CD1c-positive myeloid dendritic cell (primary cell): ENCODE results near the gene ZNRD2.

Experiments
- DNase-seq: peaks from one replicate; pipeline ENCODE4 v3.0.0-alpha.2; 2016; ENCODE audit errors: extremely low spot score

ZNRD2 gene

DNA sequence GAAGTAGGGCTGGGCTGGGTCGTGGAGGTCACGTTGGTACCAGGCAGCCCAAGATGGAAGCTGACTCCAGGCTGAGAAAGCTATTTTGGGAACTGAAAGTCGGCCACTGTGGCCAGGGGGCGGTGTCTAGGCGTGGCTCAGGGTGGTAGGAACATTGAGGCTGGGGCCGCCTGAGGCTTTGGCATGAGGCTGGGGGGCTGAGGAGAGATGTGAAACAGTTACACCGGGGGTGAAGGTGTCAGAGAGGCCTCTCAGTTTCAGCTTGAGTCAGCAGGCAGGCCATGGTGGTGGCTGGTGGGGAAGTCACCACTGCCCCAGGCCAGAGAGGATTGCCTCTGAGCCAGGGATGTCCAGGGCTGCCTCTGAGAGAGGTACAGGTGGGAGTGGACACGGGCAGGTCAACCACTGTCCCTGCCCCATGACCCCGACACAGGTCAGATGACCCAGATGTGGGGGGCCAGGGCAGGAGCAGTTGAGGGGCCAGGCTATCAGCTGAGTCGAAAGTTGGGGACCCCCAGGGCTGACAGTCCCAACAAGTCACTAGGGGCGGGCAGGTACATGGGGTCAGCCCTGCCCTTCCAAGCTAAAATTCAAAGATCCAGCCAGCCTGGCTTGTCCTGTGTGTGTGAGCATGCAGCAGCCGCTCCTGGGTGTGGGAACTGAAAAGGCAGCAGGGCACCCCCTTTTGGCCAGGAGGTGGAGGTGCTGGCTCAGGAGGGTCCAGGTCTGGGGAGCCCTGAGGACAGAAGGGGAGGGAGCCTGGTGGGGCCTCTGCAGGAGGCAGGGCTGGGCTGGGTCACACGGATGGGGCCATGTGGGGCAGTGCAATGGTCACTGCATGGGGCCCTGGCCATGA, 18.1 kb downstream of the ZNRD2 start:
- peak; percentile 93 for DNase-seq

- no peak for DNase-seq
Measured at GRCh38 chr11:65589444-65590239, 19.4 kb downstream of the ZNRD2 start.

DNA sequence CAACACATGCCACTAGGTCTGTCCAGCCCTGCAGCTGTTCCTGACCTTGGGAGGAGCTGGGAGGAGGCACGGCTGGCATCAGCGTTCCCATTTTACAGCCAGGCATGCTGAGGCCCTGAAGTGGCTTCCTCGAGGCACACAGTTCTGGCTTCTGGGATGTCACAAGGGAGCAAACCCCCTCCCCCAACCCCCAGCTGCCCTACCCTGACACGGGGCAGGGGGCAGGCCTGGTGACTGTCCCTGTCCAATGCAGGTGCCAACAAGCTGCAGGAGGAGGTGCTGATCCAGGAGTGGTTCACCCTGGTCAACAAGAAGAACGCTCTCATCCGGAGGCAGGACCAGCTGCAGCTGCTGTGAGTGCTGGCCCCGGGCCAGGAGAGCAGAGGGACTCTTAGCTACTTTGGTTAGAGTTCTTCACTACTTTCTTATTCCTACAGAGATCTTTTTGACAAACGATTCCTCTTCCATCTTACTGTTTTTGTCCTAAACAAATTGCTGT, 20.0 kb downstream of the ZNRD2 start:
- DNase-seq = no peak

GRCh38 chr11:65591939-65592857, 21.9 kb downstream of the ZNRD2 start:
- DNase-seq = no peak

GRCh38 chr11:65592858-65593517, 22.7 kb downstream of the ZNRD2 start:
- no peak for DNase-seq

- peak; percentile 62 for DNase-seq
Measured at GRCh38 chr11:65593518-65594414, 23.5 kb downstream of the ZNRD2 start.

DNA sequence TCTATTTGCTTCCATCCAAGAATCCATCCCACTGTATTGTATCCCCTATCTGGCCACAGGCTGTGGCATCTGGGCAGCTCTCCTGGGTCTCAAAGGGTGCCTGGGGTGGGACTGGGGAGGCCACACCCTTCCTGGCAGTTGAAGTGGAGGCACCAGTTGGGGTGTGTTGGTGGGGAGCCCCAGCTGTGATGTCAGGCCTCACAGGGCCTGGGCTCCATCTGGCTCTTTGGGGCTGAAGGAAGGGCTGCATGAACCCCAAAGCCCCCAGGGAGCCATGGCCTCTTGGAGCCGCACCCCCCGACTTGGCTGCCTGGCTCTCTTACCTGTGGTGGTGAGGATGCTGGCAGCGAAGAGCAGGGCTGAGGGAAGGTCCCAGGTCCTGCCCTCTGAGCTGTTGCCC, 24.9 kb downstream of the ZNRD2 start:
- DNase-seq = no peak

DNA sequence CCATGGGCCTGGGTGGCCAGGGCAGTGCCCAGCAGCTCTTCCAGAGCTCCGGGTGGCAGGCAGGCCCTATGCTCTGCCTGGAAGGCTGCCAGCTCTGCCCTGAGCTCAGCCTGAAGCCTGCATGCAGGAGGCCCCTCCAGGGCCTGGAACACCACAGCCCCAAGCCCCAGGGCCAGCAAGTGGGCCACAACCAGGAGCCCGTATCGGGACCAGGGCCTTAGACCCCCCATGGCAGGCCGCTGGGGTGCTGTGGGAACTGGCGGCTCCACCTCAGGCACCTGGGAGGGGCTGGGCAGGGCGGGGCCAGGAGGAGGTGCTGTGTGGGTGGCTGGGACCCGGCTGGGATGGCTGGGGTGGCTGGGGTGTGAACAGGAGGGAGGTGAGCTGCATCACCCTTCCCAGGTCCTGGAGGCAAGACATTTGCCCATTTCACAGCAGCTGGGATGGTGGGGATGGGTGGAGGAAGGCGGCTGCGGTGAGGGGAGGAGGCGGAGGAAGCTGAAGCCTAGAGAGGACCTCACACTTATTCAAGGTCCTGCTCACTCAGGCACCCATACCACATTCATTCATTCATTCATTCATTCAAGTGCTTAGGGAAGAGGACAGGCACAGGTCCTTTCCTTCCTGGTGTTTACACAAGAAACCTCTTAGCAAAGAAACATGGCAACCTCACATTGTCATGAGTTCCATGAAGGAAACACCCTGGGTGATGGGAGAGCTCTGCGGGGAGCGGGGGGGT, 25.4 kb downstream of the ZNRD2 start, which contains the start of gene KCNK7:
KCNK7 (minus strand) TSS at position 258 of the 739 bp plus-strand sequence; CDS start at position 230, 28 bp downstream.
- no peak for DNase-seq

GRCh38 chr11:65596520-65596919, 26.2 kb downstream of the ZNRD2 start:
- no peak for DNase-seq

DNA sequence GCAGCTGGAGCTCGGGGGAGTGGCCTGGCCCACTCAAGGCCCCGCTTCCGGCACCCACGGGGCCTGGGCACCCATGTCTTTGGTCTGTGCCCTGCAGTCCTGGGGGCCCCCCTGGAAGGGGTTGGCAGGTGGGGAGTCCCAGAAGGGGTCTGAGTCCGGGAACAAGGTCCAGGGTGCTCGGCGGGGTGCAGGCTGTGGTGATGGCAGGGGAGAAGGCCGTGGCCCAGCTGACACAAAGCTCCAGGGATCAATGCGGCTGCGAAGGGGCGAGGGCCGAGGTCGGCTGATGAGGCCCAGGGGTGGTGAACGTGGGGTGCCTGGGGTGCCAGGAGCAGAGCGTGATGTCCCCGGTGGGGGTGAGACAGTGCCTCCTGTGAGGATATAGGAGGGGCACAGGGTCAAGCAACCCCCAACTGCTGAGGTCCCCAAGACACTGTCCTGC, 28.0 kb downstream of the ZNRD2 start:
- DNase-seq = no peak

GRCh38 chr11:65599216-65599954, 29.1 kb downstream of the ZNRD2 start:
- no peak for DNase-seq

DNA sequence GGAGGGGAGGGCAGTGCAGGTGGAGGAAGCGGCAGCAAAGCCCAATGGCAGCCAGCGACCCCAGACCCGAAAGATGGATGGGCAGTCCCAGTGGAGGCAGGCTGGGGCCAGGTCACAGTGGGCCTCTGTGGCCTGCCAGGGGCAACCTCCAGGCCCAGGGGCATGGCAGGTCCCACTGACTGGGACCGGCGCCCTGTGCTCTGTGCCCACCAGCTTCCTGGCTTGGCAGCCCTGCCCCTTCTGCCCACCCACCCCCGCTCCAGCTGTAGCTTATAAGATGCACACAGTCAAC, 29.6 kb downstream of the ZNRD2 start:
- no peak for DNase-seq

DNA sequence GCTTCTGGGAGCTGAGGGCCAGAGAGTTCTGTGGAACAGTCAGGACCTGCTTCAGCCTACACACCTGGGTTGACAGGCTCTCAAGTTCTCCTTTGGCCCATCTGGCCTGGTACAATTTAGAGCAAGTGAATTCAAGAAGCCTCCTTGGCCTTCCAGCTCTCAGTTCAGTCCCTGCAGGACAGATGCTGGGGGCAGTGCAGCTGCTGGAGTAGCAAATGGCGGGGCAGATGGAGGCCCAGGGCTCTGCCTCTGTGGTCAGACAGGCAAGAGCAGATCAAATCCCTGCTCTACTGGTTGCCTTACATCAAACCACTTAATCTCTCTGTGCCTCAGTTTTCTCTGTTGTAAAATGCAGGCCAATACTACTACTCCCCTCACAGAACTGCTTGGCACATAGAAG, 34.0 kb downstream of the ZNRD2 start:
- DNase-seq = no peak

GRCh38 chr11:65606876-65607613, 36.8 kb downstream of the ZNRD2 start:
- no peak for DNase-seq

GRCh38 chr11:65607614-65608426, 37.5 kb downstream of the ZNRD2 start:
- no peak for DNase-seq

DNA sequence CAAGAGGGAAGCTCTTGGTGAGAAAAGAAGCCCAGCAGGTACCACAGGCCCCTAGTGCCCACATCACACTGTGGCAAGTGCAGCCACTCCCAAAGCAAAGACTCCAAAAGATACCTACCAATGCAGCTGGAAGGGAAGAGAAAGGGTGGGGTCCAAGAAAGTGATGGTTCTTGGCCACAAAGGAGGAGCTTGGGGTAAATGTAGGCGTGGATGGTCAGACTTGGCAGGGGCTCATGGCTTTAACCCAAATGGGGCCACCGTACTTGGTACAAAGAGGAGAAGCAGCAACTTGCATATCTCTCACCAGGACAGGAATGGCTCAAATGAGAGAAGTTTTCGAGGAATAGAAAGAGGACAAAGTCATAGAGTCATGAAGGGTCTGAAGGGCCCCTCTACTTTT, 39.0 kb downstream of the ZNRD2 start:
- no peak for DNase-seq

GRCh38 chr11:65609665-65610064, 39.4 kb downstream of the ZNRD2 start:
- DNase-seq = no peak
